Upper lobe of left lung (tissue), 4 donors: ENCODE results near the gene OAT.

Experiments used
- CTCF ChIP-seq, 6 experiments: fragments of 450-650 bp in 4 of 6; fragments of 200-600 bp in 2 of 6; sonication (generic) in 2 of 6; IDR thresholded peaks; one replicate each; pipeline ENCODE4 v1.5.1; 2016 to 2019; ENCODE audit warnings: antibody characterized with exemption in 6 of 6
- POLR2A ChIP-seq, 4 donors: fragments of 450-650 bp; IDR thresholded peaks; one replicate each; pipeline ENCODE4 v1.5.1; 2016 to 2017; ENCODE audit warnings: antibody characterized with exemption in 4 of 4, mild to moderate bottlenecking in 2 of 4
- POLR2AphosphoS5 ChIP-seq, 2 donors: sonication (generic); formaldehyde crosslinking; IDR thresholded peaks; one replicate each; pipeline ENCODE4 v1.5.1; 2017; ENCODE audit warnings: antibody characterized with exemption in 2 of 2

GRCh38 chr10:124422742-124423141 lies 4.0 kb upstream of the OAT start:
- no peak for TF ChIP-seq CTCF (IDR thresholded peaks at IDR 0.05)
- TF ChIP-seq POLR2A (IDR thresholded peaks at IDR 0.05), result no peak
- no peak for TF ChIP-seq POLR2AphosphoS5 (IDR thresholded peaks at IDR 0.05)
